ENCODE measurements around the gene ARL2.

GRCh38 chr11:65036931-65037330, 23.0 kb downstream of the ARL2 start:
- TF ChIP-seq SUZ12 (IDR thresholded peaks at IDR 0.05) = no peak
- no peak for TF ChIP-seq FOXM1 (IDR thresholded peaks at IDR 0.05; ENCODE audit: borderline replicate concordance)
- no peak for TF ChIP-seq HDGF (IDR thresholded peaks at IDR 0.05; ENCODE audit: borderline replicate concordance)
- TF ChIP-seq TARDBP (IDR thresholded peaks at IDR 0.05) = no peak
- TF ChIP-seq ZNF384 (IDR thresholded peaks at IDR 0.05) = no peak
- no peak for TF ChIP-seq ELF4 (IDR thresholded peaks at IDR 0.05)
- no peak for TF ChIP-seq PKNOX1 (IDR thresholded peaks at IDR 0.05)
- no peak for TF ChIP-seq LEF1 (IDR thresholded peaks at IDR 0.05; ENCODE audit: borderline replicate concordance)
- no peak for TF ChIP-seq NFRKB (IDR thresholded peaks at IDR 0.05)
